NT2/D1 (cell line): ENCODE data around the gene EN2.

Source experiments
- YY1 ChIP-seq: IDR thresholded peaks from 2 replicates; pipeline ENCODE4 v1.6.1; 2011; ENCODE audit not compliant: insufficient read length, insufficient read depth
- ZNF274 ChIP-seq: IDR thresholded peaks from 2 replicates; pipeline ENCODE4 v1.6.1; 2011; ENCODE audit warnings: mild to moderate bottlenecking, low read depth, low read length

DNA sequence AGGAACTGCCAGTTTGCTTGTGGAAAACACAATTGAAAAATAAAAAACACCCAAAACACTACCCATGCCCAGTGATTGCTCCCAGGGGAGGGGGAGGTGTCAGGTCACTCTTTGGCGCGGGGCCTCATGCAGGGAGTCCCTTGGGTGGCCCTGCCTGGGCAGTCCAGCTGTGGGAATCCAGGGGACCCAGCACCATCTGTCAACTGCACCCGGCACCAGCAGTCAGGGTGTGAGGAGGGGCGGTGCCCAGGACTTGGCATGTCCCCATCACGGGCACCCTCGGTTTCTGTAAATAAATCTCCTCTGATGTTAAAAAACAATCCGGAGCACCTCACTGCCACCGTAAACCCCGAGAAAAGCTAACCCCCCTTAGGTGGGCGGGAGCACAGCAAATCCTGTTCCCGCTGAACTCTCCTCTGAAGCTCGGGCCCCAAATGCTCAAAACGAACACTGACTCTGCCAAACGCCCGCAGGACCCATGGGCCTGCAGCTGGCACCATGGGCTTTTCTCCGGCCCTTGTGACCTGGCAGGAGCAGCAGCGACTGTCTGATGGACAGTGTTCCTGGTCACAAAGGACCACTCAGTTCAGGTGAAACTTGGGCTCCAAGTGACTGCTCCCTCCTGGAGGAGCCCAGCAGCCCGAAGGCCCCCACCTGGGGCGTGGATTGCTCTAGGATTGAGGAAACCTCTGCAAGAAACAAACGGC lies 18.5 kb upstream of the EN2 start:
- TF ChIP-seq YY1: no peak
- no peak for TF ChIP-seq ZNF274
